Heart left ventricle (tissue), 16 donors: Measurements from ENCODE around the gene ALPI. TPM values are rescaled to one million over a fixed set of nuclear protein-coding genes. Genes with fewer than 3 reads are reported as not detected.

Experiments used
- ATAC-seq, 4 donors: fragments of 200-7000 bp; cut with Tn5 transposase; one replicate each; pipeline ENCODE4 v1.9.1; 2020 to 2022; ENCODE audit warnings: moderate library complexity in 4 of 4, mild to moderate bottlenecking in 3 of 4, moderate number of reproducible peaks in 1 of 4
- DNase-seq, 5 donors: peaks; one replicate each; pipeline ENCODE4 v3.0.0-alpha.2; 2020
- H3K27ac ChIP-seq, 12 donors: fragments of 200-600 bp; sonication (generic) in 4 of 12; one replicate each; pipeline versions ENCODE4 v1.5.0 to v1.8.0; 2016 to 2022; ENCODE audit warnings: mild to moderate bottlenecking in 2 of 12
- H3K27me3 ChIP-seq, 9 donors: fragments of 200-600 bp; sonication (generic) in 2 of 9; one replicate each; pipeline versions ENCODE4 v1.5.1 to v1.8.0; 2016 to 2022; ENCODE audit warnings: mild to moderate bottlenecking in 3 of 9
- H3K36me3 ChIP-seq, 9 donors: fragments of 200-600 bp; sonication (generic) in 2 of 9; one replicate each; pipeline versions ENCODE4 v1.5.0 to v1.8.0; 2018 to 2022; ENCODE audit warnings: mild to moderate bottlenecking in 2 of 9
- H3K4me1 ChIP-seq, 12 donors: fragments of 200-600 bp; sonication (generic) in 4 of 12; one replicate each; pipeline versions ENCODE4 v1.5.0 to v1.8.0; 2016 to 2022; ENCODE audit warnings: mild to moderate bottlenecking in 3 of 12
- H3K4me3 ChIP-seq, 12 donors: fragments of 200-600 bp; sonication (generic) in 4 of 12; one replicate each; pipeline versions ENCODE4 v1.5.0 to v1.8.0; 2017 to 2022; ENCODE audit warnings: mild to moderate bottlenecking in 9 of 12, moderate library complexity in 4 of 12
- H3K9me3 ChIP-seq, 12 donors: fragments of 200-600 bp; sonication (generic) in 4 of 12; one replicate each; pipeline versions ENCODE4 v1.5.0 to v1.8.0; 2016 to 2022; ENCODE audit warnings: mild to moderate bottlenecking in 1 of 12
- POLR2A ChIP-seq, 2 donors: fragments of 450-650 bp; IDR thresholded peaks; one replicate each; pipeline ENCODE4 v1.6.1; 2017; ENCODE audit warnings: antibody characterized with exemption in 2 of 2, mild to moderate bottlenecking in 2 of 2, moderate library complexity in 2 of 2
- WGBS, 4 donors: extraction: QIAGEN DNeasy Blood & Tissue Kit in 2 of 4; methylation state at CpG; one replicate each; pipeline versions ENCODE4 v1.1.5 to v1.1.7; 2013 to 2018; 5-methylcytosine and 5-hydroxymethylcytosine counted together
- intact Hi-C, 10 donors: fragments of 100-400 bp; cut with DNase I; formaldehyde crosslinking; loops; one replicate each; pipeline versions ENCODE4 v1.11.1 to v1.14.2; 2022
- polyA plus RNA-seq, 2 donors: library from polyadenylated mRNA; stranded (reverse); fragments of 200-250 nt; gene quantifications; one replicate each; pipeline ENCODE4 v1.2.3, GENCODE V29; 2013
- total RNA-seq, 9 donors: library from RNA; depleted of rRNA in 2 of 9; stranded (reverse); fragments of >200 nt in 2 of 9; fragmentation: NEBNext Ultra II Directional in 3 of 9; extraction: Animal tissue kit (Norgen Biotek cat#: 25700) in 3 of 9; gene quantifications; one replicate each; pipeline versions ENCODE4 v1.1.0 to v1.2.4, GENCODE V29; 2016 to 2023
- TF ChIP-seq, protein P1 (sequence below), 12 donors: fragments of 200-600 bp; sonication (generic) in 4 of 12; IDR thresholded peaks; one replicate each; pipeline versions ENCODE4 v1.5.0 to v1.8.0; 2018 to 2022; ENCODE audit warnings: antibody characterized with exemption in 12 of 12, mild to moderate bottlenecking in 5 of 12
- donor health status: ischemic (EF 13 %, LVEDD 7.1; RV severe dilation, severe dysfunction).
- donor health status: healthy with polysubstance abuse.
- donor health status: DM: no; HTN: yes; CAD: no.
- donor health status: DM: no; HTN: no; CAD: no.
- donor health status: ischemic (EF 25% LVEDD 6.9; RV normal size, moderate dysfunction).
- donor health status: ischemic (EF 25% LVEDD 5.7; RV mildly dilated, moderate dysfunction).
- donor health status: healthy.
- donor health status: DM: yes; HTN: yes; CAD: no.
- donor health status: ischemic (EF 35%, LVEDD 5.7; RV mildly dilated, moderate dysfunction).
- donor health status: nonischemic (EF 11% LVEDD 7.7; RV severe dilation, severe dysfunction).
- donor health status: DM: yes; HTN: yes; CAD: no.
- donor health status: PGD.
- donor health status: ischemic (EF 29% LVEDD 5.4; RV normal size, mild dysfunction).
- donor health status: nonischemic (EF 23%, LVEDD 6.1; RV moderate dilation, normal function).

The ALPI gene
- total and polyA plus RNA-seq, 11 donors, result not detected

DNA sequence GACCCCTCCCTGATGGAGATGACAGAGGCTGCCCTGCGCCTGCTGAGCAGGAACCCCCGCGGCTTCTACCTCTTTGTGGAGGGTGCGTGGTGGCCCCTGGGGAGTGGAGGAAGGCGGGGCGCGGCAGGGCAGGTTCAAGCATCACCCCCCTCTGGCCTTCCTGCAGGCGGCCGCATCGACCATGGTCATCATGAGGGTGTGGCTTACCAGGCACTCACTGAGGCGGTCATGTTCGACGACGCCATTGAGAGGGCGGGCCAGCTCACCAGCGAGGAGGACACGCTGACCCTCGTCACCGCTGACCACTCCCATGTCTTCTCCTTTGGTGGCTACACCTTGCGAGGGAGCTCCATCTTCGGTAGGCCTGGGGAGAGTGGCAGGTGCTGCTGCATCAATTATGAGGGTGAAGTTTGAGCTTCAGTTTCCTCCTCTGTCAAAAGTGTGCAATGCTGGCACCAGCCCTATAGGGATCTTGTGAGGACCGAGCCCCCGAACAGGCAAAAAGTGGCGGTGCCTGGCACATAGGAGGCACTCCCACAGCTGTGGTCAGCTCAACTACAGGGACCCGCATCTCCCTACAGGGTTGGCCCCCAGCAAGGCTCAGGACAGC lies 2.2 kb downstream of the ALPI start:
- intact Hi-C loops, result no loop called here
- Histone ChIP-seq H3K36me3 (no peaks in the 10 kb centered on the region), H3K27me3 (peaks cover 0 to 37% (median 15%) of the 10 kb centered on the region in 9 donors), H3K4me1 (no peaks in the 10 kb centered on the region), H3K9me3 (no peaks in the 10 kb centered on the region), H3K27ac (no peak overlapping the region), H3K4me3 (no peak overlapping the region)
- 79 to 85% (median 84%) methylated on average over 22 to 25 of the region's 25 CpGs for WGBS, 4 donors
- no peak for DNase-seq
- ATAC-seq, result no peak
- TF ChIP-seq, protein P1, sequence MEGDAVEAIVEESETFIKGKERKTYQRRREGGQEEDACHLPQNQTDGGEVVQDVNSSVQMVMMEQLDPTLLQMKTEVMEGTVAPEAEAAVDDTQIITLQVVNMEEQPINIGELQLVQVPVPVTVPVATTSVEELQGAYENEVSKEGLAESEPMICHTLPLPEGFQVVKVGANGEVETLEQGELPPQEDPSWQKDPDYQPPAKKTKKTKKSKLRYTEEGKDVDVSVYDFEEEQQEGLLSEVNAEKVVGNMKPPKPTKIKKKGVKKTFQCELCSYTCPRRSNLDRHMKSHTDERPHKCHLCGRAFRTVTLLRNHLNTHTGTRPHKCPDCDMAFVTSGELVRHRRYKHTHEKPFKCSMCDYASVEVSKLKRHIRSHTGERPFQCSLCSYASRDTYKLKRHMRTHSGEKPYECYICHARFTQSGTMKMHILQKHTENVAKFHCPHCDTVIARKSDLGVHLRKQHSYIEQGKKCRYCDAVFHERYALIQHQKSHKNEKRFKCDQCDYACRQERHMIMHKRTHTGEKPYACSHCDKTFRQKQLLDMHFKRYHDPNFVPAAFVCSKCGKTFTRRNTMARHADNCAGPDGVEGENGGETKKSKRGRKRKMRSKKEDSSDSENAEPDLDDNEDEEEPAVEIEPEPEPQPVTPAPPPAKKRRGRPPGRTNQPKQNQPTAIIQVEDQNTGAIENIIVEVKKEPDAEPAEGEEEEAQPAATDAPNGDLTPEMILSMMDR (IDR thresholded peaks at IDR 0.05), result no peak
- TF ChIP-seq POLR2A (IDR thresholded peaks at IDR 0.05), result no peak

DNA sequence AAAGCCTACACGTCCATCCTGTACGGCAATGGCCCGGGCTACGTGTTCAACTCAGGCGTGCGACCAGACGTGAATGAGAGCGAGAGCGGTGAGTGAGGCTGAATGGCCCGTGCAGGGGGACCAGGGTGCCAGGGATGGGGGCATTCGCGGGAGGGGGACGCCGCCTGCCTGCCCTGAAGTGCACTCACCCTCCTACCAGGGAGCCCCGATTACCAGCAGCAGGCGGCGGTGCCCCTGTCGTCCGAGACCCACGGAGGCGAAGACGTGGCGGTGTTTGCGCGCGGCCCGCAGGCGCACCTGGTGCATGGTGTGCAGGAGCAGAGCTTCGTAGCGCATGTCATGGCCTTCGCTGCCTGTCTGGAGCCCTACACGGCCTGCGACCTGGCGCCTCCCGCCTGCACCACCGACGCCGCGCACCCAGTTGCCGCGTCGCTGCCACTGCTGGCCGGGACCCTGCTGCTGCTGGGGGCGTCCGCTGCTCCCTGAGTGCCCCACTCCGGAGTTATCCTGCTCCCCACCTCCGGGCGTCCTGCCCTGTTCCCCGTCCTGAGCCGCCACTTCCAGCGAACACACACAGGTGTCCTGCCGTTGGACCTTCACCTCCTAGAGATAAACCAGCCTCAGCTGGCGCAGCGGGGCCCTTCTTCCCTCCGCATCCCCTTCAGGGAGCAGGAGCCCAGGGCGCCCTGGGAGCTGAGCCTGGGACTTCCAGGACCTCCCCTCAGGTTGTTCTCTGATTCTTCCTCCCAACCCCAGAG lies 2.9 kb downstream of the ALPI start:
- ATAC-seq, result no peak
- WGBS, 4 donors, result 48 to 70% (median 63%) methylated on average over 22 to 56 of the region's 56 CpGs
- intact Hi-C loops, result no loop called here
- peak in 1 of 5 donors; percentile 16 for DNase-seq
- Histone ChIP-seq H3K4me3 (no peak overlapping the region), H3K27me3 (peaks cover 0 to 37% (median 15%) of the 10 kb centered on the region in 9 donors), H3K4me1 (no peaks in the 10 kb centered on the region), H3K36me3 (no peaks in the 10 kb centered on the region), H3K9me3 (no peaks in the 10 kb centered on the region), H3K27ac (no peak overlapping the region)
- TF ChIP-seq POLR2A (IDR thresholded peaks at IDR 0.05), result no peak
- TF ChIP-seq, protein P1 (IDR thresholded peaks at IDR 0.05), result no peak

DNA sequence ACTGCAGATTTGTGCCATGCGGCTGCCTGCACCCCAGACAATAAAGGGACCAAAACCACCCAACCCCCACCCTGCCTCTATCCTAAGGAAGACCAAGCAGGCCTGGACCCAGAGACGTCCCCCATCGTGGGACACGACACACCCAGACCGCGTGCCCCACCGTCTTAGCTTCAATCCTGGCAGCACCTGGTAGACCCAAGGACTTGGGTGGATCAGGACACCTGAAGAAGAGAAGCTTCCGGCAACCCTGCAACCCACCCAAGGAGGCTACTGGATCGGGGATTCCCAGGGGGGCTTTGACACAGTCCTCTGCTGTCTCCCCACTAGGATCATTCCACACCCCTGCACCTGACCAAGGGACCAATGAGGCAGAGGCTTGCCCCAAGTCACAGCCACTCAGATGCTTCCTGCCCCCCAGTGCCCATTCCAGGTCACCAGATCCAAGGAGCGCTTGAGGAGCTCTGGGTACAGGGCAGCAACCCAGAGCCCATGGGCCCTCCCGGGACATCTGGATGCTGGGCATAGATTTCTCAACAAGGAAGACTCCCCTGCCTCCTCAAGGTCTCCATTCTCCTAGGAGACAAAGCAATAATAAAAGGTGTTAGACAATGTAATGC lies 3.6 kb downstream of the ALPI start:
- Histone ChIP-seq H3K4me1 (no peaks in the 10 kb centered on the region), H3K9me3 (no peaks in the 10 kb centered on the region), H3K4me3 (no peak overlapping the region), H3K36me3 (no peaks in the 10 kb centered on the region), H3K27me3 (peaks cover 0 to 40% (median 16%) of the 10 kb centered on the region in 9 donors), H3K27ac (no peak overlapping the region)
- ATAC-seq (no peak), DNase-seq (peak in 1 of 5 donors; percentile 6)
- intact Hi-C loops, result no loop called here
- WGBS, 4 donors, result 82 to 90% (median 88%) methylated on average over 10 to 11 of the region's 11 CpGs
- TF ChIP-seq POLR2A (IDR thresholded peaks at IDR 0.05), result no peak
- TF ChIP-seq, protein P1 (IDR thresholded peaks at IDR 0.05), result no peak

DNA sequence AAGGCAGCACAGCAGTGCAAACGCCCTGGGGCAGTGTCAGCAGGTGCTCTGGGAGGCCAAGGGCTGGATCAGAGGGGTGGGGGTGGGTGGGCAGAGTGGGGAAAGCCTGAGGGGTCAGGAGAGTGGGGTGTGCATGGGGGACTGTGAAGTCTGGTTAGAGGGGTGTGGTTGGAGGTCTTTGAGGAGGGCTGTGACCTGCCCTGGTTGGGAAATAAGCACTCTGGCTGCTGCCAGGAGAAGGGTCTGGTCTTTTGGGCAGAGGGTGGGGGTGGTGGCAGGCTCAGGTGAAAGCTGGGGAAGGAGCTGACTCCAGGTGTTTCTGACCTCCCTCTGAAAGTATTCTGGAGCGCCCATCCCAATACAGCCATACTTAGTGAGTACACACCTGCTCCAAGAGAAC lies 4.2 kb downstream of the ALPI start:
- 62 to 84% (median 66%) methylated on average over 2 of the region's 2 CpGs for WGBS, 4 donors

More for the DNA sequence above, 4.2 kb downstream of the ALPI start:
- DNase-seq (peak in 1 of 5 donors; percentile 8), ATAC-seq (no peak)
- Histone ChIP-seq H3K27me3 (peaks cover 0 to 40% (median 16%) of the 10 kb centered on the region in 9 donors), H3K4me3 (no peak overlapping the region), H3K27ac (no peak overlapping the region), H3K36me3 (no peaks in the 10 kb centered on the region), H3K4me1 (no peaks in the 10 kb centered on the region), H3K9me3 (no peaks in the 10 kb centered on the region)
- no peak for TF ChIP-seq POLR2A (IDR thresholded peaks at IDR 0.05)
- TF ChIP-seq, protein P1 (IDR thresholded peaks at IDR 0.05), result no peak
- intact Hi-C loops, result no loop called here
